GM19372 (cell line): ENCODE results near the gene KCTD18.

Source experiments
- ATAC-seq: cut with Tn5 transposase; IDR thresholded peaks from one replicate; pipeline ENCODE4 v1.9.1; 2021; ENCODE audit warnings: mild to moderate bottlenecking, low read depth, moderate library complexity; ENCODE audit not compliant: unreplicated experiment

KCTD18 gene

GRCh38 chr2:200509612-200510433 is at the start of gene KCTD18:
Gene KCTD18, minus strand, starts transcription at chr2:200510068. Its CDS starts 3,052 bp downstream, at chr2:200507016.
- ATAC-seq = peak; percentile 98

GRCh38 chr2:200540793-200541192 is 30.9 kb upstream of the KCTD18 start:
- ATAC-seq = no peak

GRCh38 chr2:200538139-200538538 is 28.3 kb upstream of the KCTD18 start:
- ATAC-seq = no peak

DNA sequence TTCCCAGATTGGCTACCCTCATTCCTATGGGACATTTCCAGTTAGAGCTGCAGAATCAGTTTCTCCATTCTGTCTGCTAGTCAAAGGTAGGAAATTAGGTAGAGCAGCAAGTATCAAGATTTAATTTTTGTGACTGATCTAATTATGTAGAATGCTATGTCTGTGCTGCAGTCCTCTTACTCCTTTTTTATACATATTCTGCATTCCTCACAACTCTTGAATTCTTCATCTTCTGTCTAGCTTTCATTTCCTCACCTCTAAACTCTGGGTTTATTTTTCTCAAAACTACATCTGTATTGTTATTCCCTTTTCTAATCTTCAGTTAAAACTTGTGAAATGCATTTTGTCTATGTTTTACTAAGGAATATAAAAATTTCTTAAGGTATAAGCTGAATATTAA is 24.7 kb upstream of the KCTD18 start:
- no peak for ATAC-seq

DNA sequence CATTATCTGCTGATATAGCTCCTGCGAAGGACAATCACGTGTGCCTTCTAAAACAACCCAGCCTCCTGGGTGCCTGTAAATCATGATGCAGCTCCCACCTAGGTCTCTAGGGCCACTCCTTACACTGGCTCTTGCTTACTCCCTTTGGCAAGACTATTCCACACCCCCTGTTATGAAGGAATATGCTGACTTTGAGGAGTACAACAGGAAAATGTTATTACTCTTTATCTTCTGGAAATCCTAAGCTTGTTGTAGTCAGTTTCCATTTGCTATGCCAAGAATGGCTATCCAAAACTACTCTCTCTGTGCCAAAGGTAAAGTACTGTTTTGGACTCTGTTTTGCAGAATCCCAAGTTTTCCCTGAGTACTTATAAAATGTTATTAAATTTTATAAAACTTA is 23.9 kb upstream of the KCTD18 start:
- no peak for ATAC-seq

DNA sequence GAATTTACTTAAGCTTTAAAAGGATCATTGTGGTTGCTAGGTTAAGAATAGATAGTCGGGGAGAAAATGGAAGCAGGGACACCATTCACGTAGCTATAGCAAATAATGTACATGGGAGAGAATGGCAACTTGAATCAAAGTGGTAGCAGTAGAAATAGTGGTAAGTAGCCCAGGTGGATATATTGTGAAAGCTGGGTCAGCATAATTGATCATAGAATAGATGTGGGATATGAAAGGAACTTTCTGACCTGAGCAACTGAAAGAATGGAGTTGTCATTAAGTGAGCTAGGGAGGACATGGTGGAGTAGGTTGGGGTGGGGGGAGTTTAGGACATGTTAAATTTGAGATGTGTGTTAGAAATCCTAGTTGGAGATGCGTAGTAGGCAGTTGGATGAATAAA is 18.4 kb upstream of the KCTD18 start:
- no peak for ATAC-seq

DNA sequence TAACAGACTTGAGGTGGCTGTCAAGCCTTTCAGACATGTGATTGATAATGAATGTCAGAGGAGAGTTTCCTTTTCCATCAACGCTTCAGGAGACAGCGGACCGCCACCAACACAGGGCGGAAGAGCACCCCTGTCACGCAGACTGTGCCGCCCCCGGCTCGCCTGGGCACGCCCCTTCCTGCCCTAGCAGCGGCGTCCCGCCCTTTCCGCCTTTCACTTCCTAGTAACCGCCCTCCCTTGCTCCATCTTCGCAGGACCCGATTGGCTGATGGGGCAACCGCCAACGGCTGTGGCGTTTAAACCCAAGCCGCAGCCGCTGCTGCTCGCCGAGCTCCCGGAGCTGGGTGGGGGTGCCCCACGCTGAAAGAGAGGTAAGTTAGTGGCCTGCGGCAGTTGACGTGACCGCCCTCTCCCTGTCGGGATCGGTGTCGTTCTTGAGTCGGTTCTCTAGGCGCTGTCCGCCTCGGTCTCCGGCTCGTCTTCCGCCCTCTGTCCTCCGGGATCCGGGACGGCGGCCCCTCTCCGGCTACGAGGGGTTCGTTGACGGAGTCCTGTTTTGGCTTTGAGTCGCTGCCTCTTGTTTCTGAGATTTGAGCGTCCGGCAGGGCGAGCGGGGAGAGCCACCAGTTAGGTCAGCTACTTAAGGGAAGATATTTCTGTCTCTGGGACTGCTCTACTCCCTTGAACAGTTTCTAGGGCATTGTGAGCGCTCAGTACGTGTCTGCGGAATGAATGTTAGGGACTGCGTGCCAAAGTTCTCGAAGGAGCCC is 16.2 kb upstream of the KCTD18 start, which contains the start of gene SGO2:
TSS of gene SGO2 (plus strand) at position 326 of the 770 bp plus-strand sequence. CDS start 6,769 bp downstream, outside the sequence.
- peak; percentile 100 for ATAC-seq

- ATAC-seq = no peak
Observed at GRCh38 chr2:200525551-200525881, 15.6 kb upstream of the KCTD18 start.

DNA sequence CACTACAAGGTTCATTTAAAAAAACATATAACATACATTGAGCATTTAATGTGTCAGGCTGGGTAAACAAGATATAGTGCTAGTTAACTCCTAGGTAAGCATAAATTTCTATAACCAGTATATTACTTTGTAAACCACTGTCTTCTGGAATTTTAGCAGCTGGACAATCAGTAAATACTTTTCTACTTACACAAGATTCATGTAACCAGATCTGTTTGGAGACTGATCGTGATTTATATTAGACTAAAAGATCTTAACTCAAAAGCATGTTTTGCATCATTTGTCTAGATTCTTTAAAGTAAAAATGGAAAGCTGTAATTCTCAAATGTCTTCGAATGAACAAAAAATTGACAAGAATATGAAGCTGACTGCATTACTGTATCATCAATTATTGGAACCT is 15.2 kb upstream of the KCTD18 start:
- ATAC-seq = no peak

- no peak for ATAC-seq
Observed at GRCh38 chr2:200523604-200524003, 13.7 kb upstream of the KCTD18 start.

DNA sequence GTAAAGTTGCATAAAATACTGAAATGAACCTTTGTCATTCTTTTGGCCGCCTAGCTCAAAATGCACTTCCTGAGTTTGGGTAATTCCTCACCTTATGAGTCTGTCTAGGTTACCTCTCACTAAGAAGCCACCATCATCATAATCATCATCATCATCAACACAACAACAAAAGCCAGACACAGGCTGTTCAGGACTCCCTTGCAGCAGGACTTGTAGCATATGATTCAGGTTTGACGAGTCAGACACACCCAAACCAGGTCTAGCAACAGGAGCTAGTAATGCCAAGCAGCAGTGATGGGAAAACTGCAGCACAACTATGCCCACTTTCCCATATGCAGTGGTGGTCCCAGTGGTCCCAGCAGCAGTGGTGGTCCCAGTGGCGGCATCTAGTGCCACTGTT is 13.3 kb upstream of the KCTD18 start:
- ATAC-seq = no peak

DNA sequence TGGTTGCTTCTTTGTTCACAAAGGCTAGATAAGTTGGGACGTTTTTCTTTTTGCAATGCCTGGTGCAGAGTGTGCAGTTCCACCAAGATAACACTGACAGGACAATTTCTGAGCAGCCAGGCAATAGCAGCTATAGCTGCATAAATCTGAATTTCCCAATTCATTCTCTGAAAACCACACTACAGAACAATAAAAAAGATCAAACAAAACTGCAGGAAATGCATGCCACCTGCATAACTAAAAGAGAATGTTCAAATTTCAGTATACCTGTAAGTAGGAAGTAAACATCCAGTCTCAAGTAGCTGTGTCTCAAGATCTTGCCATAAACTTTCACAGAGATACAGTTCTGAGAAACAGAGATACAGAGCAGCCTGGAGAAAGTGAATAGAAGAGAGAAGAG is 5.3 kb upstream of the KCTD18 start:
- ATAC-seq = no peak

- ATAC-seq = no peak
Observed at GRCh38 chr2:200509235-200509611, 645 bp downstream of the KCTD18 start.

- no peak for ATAC-seq
Observed at GRCh38 chr2:200507179-200507578, 2.7 kb downstream of the KCTD18 start.

DNA sequence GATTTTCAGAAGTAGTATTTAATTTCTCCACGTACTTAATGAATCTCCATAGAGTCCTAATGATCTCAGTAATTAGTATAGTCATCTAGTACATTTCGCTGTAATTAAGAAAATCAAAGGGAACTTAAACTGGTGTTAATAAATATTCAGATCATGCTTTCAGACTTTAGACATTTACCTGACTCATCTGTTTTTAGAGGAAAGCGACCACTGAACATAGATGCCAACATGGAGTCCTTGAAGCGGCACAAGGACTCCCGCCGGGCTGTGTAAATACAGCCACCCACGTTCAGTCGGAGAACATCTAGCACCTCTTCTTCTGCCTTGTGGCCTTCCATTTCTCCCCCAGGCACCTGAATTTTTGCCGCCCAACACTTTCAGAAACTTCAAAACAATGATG is 3.2 kb downstream of the KCTD18 start:
- no peak for ATAC-seq

DNA sequence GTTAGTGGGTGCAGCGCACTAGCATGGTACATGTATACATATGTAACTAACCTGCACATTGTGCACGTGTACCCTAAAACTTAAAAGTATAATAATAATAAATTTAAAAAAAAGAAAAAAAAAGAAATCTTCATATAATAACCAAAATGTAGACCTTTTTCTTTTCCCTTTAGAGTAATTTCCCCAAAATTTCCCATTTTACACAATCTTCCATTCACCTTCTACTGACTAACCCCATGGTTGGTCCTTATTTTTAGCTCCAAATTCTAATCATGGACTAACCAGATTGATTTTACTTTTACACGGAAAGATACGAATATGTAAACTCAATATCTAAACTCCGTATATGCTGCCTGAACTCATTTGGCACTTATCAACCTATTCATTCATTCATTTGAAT is 7.7 kb downstream of the KCTD18 start:
- ATAC-seq = no peak

GRCh38 chr2:200498402-200499162 is 11.3 kb downstream of the KCTD18 start:
- ATAC-seq = no peak

DNA sequence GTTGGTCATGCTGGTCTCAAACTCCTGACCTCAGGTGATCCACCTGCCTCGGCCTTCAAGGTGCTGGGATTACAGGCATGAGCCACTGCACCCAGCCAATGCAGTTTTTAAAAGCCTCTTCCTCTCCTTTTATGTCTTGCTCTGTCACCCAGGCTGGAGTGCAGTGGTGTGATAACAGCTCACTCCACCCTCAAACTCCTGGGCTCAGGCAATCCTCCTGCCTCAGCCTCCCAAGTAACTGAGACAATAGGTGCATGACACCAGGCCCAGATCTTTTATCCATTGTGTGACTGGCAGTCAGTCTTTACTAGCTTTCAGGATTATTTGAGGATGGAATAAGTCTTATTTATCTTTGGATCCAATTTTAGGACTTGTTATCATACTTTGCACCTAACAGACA is 13.2 kb downstream of the KCTD18 start:
- ATAC-seq = no peak

DNA sequence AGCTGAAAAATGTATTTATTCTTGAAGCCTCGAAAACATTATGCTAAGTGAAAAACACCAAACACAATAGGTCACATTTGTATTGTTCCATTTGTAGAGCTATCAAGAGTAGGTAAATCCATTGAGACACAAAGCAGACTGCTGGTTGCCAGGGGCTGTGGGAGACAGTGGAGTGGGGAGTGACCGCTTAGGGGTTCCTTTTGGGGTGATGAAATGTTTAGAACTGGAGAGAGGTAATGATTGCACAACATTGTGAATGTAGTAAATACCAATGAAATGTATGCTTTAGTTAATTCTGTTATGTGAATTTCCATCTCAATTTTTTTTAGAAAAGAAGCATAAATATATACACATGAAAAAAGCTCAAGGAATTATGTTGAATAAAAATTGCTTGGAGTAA is 15.8 kb downstream of the KCTD18 start:
- no peak for ATAC-seq

- ATAC-seq = no peak
Observed at GRCh38 chr2:200492656-200493055, 17.2 kb downstream of the KCTD18 start.

DNA sequence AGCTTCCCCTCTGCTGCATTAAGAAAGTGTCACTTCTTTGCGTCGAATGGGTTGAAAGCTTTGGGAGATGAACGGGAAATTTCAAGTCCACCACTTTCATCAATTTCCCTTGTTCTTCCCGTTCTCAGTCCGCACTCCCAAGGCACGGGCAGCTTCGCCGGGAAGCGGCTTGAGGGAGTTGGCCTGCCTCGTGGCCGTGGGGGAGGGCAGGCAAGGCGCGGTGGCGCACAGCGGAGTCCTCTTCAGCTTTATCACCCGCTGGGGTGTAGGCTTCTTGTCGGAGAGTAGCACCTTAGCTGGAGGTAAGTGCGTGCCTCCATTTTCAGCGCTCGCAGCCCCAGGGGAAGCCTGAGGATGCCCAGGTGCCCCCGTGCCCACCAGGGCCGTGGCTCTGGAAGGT is 19.9 kb downstream of the KCTD18 start:
- ATAC-seq = no peak
